Mesodermal cell (in vitro differentiated cells): Measurements from ENCODE around the gene ADIPOR2.

Experiments used
- H3K27ac ChIP-seq: 2 replicates; pipeline ENCODE4 v1.7.0; 2013; ENCODE audit warnings: mild to moderate bottlenecking, low read depth, low read length, moderate library complexity; ENCODE audit not compliant: severe bottlenecking
- H3K36me3 ChIP-seq: 2 replicates; pipeline ENCODE4 v1.7.1; 2013; ENCODE audit warnings: mild to moderate bottlenecking, low read length, moderate library complexity; ENCODE audit not compliant: control insufficient read depth, insufficient read depth
- H3K4me1 ChIP-seq: one replicate; pipeline ENCODE4 v1.7.1; 2013; ENCODE audit warnings: mild to moderate bottlenecking, low read length; ENCODE audit not compliant: insufficient read depth, control insufficient read depth, poor library complexity, severe bottlenecking
- H3K4me3 ChIP-seq: 2 replicates; pipeline ENCODE4 v1.7.0; 2013; ENCODE audit warnings: low read length, control low read depth, mild to moderate bottlenecking; ENCODE audit not compliant: insufficient read depth, poor library complexity, severe bottlenecking; ENCODE audit errors: extremely low read depth
- H3K9me3 ChIP-seq: 2 replicates; pipeline ENCODE4 v1.7.1; 2013; ENCODE audit warnings: mild to moderate bottlenecking, low read length, moderate library complexity; ENCODE audit not compliant: control insufficient read depth
- WGBS, 2 experiments: methylation state at CpG; one replicate each; pipeline ENCODE4 v1.1.5; 2013; ENCODE audit warnings: missing lambda C conversion rate in 2 of 2; ENCODE audit not compliant: insufficient coverage in 2 of 2; 5-methylcytosine and 5-hydroxymethylcytosine counted together

ADIPOR2 gene

GRCh38 chr12:1803736-1804135, 112.9 kb downstream of the ADIPOR2 start:
- 86 to 90% methylated on average over 4 of the region's 7 CpGs for WGBS, 2 experiments
- Histone ChIP-seq H3K36me3 (no peaks in the 10 kb centered on the region), H3K9me3 (no peaks in the 10 kb centered on the region), H3K4me3 (no peak overlapping the region), H3K4me1 (peaks cover 2% of the 10 kb centered on the region), H3K27ac (no peak overlapping the region)

GRCh38 chr12:1804545-1805332, 113.9 kb downstream of the ADIPOR2 start:
- no peak overlapping the region for H3K4me3 ChIP-seq
- 46 to 58% methylated on average over 19 to 25 of the region's 25 CpGs for WGBS, 2 experiments

GRCh38 chr12:1805441-1806081, 114.7 kb downstream of the ADIPOR2 start:
- Histone ChIP-seq H3K27ac (no peak overlapping the region), H3K36me3 (no peaks in the 10 kb centered on the region), H3K4me3 (no peak overlapping the region), H3K4me1 (peaks cover 11% of the 10 kb centered on the region), H3K9me3 (no peaks in the 10 kb centered on the region)
- WGBS, 2 experiments = 91 to 94% methylated on average over 15 of the region's 16 CpGs

More at GRCh38 chr12:1804545-1805332, 113.9 kb downstream of the ADIPOR2 start:
- Histone ChIP-seq H3K27ac (no peak overlapping the region), H3K36me3 (no peaks in the 10 kb centered on the region), H3K4me1 (peaks cover 4% of the 10 kb centered on the region), H3K9me3 (no peaks in the 10 kb centered on the region)

- H3K27ac ChIP-seq = no peak overlapping the region
- WGBS, 2 experiments = 94 to 95% methylated on average over 5 to 6 of the region's 7 CpGs
These were observed 115.6 kb downstream of the ADIPOR2 start for GRCh38 chr12:1806301-1807086.

DNA sequence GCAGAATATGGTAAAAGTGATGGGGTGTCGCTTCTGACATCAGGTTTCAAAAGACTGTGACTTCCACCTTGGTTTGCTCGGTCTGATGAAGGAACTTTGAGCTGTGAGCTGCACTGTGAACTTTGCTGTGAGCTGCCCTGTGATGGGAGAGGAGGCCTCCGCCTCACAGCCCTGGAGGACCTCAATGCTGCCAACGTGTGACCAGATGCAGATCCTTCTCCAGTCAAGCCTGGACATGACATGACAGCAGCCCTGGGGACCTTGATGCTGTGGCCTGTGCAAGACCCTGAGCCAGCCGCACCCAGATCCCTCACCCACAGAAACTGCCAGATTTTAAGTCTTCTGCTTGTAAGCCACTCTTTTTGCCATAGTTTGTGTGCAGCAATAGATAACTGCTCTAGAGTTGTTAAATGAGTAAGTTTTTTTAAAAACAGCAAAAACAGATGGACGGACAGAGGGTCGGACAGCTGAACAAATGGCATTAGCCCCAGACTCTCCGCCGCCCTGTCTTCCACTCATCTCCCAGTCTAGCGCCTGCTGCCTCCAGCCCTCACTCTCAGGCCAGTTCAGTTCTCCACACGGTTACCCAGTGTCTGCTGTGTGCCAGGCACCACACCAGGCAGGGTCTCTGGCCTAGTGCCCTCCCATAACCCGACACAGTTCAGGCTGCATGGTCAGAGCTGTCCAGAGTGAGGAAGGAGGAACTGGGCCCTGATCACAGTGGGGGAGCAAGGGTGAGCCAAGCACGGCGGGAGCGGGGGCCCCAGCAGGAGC, 116.4 kb downstream of the ADIPOR2 start:
- Histone ChIP-seq H3K4me1 (peaks cover 19% of the 10 kb centered on the region), H3K4me3 (no peak overlapping the region), H3K9me3 (no peaks in the 10 kb centered on the region), H3K36me3 (no peaks in the 10 kb centered on the region), H3K27ac (no peak overlapping the region)
- 91 to 94% methylated on average over 10 to 15 of the region's 15 CpGs for WGBS, 2 experiments

More at GRCh38 chr12:1806301-1807086, 115.6 kb downstream of the ADIPOR2 start:
- Histone ChIP-seq H3K36me3 (no peaks in the 10 kb centered on the region), H3K9me3 (no peaks in the 10 kb centered on the region), H3K4me1 (peaks cover 12% of the 10 kb centered on the region), H3K4me3 (no peak overlapping the region)

- no peak overlapping the region for H3K4me3 ChIP-seq
- peaks cover 27% of the 10 kb centered on the region for H3K4me1 ChIP-seq
- H3K36me3 ChIP-seq = no peaks in the 10 kb centered on the region
- 89 to 93% methylated on average over 17 to 18 of the region's 19 CpGs for WGBS, 2 experiments
- H3K27ac ChIP-seq = no peak overlapping the region
- H3K9me3 ChIP-seq = no peaks in the 10 kb centered on the region
These were observed 117.3 kb downstream of the ADIPOR2 start for GRCh38 chr12:1808036-1808797.

- H3K4me3 ChIP-seq = no peak overlapping the region
- no peak overlapping the region for H3K27ac ChIP-seq
- WGBS, 2 experiments = 87 to 97% methylated on average over 11 to 19 of the region's 22 CpGs
- peaks cover 31% of the 10 kb centered on the region for H3K4me1 ChIP-seq
- H3K36me3 ChIP-seq = no peaks in the 10 kb centered on the region
- no peaks in the 10 kb centered on the region for H3K9me3 ChIP-seq
These were observed 118.1 kb downstream of the ADIPOR2 start for GRCh38 chr12:1808798-1809480.

GRCh38 chr12:1809591-1810190, 118.8 kb downstream of the ADIPOR2 start:
- no peaks in the 10 kb centered on the region for H3K9me3 ChIP-seq
- no peak overlapping the region for H3K4me3 ChIP-seq
- peaks cover 29% of the 10 kb centered on the region for H3K4me1 ChIP-seq
- no peak overlapping the region for H3K27ac ChIP-seq
- H3K36me3 ChIP-seq = no peaks in the 10 kb centered on the region
- WGBS, 2 experiments = 91 to 97% methylated on average over 6 to 12 of the region's 13 CpGs

DNA sequence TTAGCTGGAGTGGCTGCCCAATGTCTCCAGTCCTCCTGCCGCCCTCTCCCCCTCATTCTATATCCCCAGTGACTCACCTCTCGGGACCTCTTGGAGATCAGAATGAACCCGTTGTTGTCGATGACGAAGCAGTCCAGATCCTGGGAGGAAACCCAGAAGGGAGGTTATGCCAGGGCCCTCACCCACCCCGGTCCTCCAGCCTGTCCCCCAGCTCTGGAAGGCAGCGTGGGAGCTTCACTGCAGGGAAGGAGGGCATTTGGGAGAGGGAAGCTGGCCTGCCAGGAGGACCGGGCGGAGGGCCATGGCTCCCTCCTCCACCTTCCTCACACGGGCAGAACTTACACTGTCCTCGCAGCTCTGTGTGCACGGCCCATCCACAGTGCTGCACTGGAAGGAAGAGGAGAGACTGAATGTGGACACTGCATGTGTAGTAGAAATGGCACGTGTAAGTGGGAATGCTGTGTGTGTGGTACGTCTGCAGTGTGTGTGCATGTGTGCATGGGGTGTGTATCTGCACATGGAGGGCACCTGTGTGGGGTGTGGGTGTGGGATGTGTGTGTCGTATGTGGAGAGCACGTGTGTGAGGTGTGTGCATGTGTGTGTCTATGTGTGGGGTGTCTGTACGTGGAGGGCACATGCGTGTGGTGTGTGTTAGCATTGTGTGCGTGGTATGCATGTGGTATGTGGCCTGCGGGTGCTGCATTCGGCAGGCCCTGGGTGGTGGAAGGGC, 119.5 kb downstream of the ADIPOR2 start:
- Histone ChIP-seq H3K4me1 (peaks cover 28% of the 10 kb centered on the region), H3K4me3 (no peak overlapping the region), H3K27ac (no peak overlapping the region), H3K9me3 (no peaks in the 10 kb centered on the region), H3K36me3 (no peaks in the 10 kb centered on the region)
- 86 to 96% methylated on average over 7 to 13 of the region's 21 CpGs for WGBS, 2 experiments
